NCI-H2171 treated with DMSO at 0.1 percent for 48 hours (cell line): Measurements from ENCODE around the gene FAM171A2.
A peak's percentile ranks its signal among the peaks of the same experiment; 100 is the strongest.

ENCODE experiments used
- DNase-seq: peaks from one replicate; lab custom pipeline; 2025; lab: John Stamatoyannopoulos, UW

FAM171A2 gene

DNA sequence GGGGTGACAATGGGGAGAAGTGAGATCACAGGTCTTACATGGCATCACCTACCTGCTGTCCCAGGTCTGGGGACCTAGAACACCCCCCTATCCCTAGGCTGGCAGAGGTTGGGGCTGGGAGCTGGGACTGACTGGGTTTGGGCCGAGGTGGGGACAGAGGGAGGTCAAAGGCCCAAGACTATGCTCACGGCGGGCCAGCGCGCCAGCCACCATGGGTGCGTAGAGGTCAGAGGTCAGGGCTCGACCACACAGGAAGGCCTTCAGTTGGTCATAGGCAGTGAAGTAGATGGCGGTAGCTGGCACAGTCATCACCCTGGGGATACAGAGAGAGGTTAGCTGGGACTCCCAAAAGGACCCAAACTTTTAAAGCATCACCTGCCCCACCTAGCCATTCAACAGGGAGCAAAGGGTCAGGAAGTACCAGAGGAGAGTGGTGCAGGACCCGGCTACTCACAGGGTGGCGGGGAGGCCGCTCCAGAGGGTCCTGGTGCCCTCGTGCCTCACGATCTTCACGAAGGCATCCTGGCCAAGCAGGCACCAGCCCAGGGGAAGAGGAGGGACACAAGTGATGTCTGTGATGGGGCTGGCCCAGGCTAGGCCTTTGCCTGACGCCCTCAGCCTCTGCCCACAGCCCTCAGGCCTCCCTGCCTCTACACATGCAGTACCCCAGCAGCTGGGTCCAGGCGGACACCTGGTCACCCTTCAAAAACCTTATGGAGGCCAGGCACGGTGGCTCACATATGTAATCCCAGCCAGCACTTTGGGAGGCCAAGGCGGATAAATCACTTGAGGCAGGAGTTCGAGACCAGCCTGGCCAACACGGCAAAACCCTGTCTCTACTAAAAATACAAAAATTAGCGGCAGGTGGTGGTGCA lies 42.2 kb downstream of the FAM171A2 start:
- DNase-seq = no peak

DNA sequence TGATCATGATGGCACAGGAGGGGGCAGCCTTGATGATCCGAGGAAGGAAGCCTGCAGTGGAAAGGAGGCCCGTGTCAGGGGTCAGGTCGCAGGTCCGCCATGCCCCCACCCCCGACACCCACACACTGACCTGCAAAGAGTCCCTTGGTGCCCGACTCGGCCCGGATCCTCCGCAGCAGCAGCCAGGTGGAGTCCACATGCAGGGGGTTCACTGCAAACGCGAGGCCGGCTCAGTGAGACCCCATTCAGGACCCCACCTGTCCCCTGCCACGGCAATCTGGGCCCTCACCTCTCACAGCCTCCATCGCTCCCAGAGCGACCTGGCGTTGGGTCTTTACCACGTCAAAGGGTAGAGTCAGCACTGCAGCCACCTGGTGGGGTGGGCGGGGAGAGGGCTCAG lies 43.6 kb downstream of the FAM171A2 start:
- no peak for DNase-seq

DNA sequence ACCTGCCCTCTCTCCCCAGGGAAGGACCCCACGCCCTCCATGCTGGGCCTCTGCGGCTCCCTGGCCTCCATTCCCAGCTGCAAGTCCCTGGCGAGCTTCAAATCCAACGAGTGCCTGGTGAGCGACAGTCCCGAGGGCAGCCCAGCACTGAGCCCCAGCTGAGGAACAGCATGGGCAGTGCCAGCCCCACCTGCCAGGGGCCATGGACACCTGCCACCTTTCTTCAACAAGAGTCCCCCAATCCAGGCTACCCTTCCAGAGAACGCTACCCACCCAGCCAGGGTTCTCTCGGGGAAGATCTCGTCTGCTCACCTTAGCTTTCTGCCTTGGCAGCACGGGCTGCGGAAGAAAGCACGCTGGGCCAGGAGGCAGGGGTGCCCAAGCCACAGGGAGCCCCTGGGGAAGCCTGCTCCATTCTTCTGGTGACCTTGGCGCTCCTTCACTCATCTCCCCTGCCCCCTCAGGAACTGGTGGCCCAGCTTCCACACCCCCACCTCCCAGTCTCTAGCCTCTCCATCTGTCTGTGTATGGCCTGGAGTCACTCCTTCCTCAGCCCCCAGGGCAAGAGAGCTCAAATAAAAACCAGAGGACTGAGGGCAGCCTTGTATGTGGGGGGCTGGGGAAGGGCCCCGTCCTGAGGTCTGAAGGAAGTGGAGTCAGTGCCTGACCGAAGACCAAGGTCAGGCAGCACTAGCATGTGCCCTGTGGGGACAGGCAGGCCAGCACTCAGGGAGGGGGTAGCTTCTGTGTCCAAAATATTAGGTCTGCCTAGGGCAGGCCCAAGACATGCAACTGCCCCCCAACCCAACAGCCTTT lies 45.4 kb downstream of the FAM171A2 start:
- DNase-seq = no peak

GRCh38 chr17:44317545-44317944 lies 46.1 kb downstream of the FAM171A2 start:
- no peak for DNase-seq

DNA sequence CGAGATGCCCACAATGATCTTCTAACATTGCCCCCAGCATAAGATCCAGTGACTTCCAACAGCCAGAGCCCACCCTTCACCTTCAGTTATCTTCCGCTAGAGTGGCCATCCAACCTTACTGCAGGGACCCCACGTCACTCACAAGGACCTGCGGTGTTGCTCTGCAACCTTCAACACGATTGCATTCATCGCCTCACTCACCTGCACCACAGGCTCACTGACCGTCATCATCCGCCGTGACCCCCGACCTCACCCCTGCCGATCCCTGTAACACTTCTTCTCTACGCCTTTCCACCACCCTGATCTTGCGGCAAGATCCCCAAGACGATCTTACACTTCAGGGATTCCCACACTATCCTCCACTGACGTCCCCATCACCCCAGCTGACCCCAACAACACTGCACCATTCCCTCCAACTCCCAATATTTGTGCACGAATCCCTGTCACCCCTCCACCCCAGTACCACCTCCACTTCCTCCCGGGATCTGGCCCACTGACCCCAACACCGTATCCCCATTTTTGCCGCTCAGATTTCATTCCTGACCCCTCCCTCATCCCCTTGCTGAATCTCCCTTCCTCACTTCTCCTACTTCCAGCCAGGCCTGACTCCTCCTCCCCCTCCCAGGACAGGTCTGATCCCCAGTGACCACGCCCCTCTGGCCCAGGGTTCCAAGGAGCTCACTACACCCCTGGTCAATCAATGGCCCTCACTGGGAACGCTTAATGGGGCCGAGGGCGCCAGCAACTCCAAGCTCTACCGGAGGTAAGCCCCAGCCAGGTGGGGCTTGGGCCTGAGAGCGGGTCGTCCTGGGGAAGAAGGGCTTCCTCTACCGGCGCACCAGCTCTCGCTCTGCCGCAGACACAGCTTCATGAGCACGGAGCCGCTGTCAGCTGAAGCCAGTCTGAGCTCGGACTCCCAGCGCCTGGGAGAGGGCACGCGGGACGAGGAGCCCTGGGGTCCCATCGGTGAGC lies 47.6 kb downstream of the FAM171A2 start:
- DNase-seq = no peak

DNA sequence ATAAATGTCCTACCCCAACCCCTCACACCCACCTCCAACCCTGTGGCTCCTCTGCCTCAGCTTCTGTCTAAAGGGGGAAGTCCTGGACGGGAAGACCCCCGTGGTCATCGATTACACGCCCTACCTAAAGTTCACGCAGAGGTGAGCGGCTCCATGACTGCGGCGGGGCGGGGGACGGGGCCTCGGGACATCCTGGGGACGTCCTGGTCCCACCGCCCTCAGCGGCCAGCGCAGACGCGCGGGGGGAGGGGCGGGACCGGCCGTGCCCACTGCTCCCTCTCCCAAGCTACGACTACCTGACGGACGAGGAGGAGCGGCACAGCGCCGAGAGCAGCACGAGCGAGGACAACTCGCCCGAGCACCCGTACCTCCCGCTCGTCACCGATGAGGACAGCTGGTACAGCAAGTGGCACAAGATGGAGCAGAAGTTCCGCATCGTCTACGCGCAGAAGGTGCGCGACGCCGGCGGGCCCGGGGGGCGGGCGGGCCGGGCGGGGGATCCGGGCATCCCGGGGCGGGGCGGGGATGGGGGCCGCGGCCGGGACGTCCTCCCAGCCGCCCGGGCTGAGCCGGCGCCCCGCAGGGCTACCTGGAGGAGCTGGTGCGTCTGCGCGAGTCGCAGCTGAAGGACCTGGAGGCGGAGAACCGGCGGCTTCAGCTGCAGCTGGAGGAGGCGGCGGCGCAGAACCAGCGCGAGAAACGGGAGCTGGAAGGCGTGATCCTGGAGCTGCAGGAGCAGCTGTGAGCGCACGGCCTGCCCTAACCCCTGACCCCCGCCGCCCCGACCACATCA lies 48.6 kb downstream of the FAM171A2 start:
- DNase-seq = peak; percentile 79

DNA sequence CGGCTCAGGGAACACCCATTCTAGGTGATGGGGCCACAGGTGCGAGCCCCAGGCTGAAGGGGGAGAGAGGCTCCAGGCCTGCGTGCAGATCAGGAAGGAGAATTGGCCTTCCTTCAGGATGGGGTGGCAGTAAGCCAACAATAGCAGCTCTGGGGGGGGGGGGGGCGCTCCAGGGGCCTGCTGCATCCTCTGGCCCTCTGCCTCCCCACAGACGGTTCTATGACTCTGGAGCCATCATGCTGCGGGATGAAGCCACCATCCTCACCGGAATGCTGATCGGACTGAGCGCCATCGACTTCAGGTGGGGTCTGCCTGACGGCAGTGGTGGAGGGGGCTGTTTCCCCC lies 49.2 kb downstream of the FAM171A2 start:
- DNase-seq = no peak

- DNase-seq = no peak
These were observed 49.6 kb downstream of the FAM171A2 start for GRCh38 chr17:44314031-44314430.

- peak; percentile 22 for DNase-seq
These were observed 51.1 kb downstream of the FAM171A2 start for GRCh38 chr17:44312396-44313104.

DNA sequence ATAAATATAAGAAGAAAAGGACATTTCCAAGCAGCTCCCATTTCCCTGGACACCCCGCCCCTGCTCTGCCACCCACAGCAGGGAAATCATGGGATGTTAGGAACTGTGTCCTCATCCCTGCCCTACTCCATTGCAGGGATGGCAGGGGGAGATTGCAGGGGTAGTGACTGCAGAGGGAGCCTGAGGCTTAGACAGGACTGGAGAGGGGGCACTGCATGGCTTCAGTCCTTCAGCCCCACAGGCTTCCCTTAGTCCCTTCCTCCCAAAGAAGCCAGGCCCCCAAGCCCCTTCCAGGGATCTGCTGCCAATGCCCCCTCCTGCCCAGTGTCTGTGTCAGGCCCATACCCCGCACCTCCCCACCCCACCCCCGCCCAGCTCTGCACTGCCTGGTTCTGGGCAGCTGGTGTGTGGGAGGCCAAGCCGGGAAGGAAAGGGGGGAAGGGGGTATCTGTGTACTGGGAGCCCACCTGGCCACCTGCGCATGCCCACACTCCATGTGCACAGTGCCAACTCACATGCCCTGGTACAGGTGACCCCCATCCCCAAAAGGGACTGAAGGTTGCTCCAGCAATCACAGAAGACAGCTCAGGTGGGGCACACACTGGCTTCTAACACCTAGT lies 52.0 kb downstream of the FAM171A2 start:
- DNase-seq = no peak

DNA sequence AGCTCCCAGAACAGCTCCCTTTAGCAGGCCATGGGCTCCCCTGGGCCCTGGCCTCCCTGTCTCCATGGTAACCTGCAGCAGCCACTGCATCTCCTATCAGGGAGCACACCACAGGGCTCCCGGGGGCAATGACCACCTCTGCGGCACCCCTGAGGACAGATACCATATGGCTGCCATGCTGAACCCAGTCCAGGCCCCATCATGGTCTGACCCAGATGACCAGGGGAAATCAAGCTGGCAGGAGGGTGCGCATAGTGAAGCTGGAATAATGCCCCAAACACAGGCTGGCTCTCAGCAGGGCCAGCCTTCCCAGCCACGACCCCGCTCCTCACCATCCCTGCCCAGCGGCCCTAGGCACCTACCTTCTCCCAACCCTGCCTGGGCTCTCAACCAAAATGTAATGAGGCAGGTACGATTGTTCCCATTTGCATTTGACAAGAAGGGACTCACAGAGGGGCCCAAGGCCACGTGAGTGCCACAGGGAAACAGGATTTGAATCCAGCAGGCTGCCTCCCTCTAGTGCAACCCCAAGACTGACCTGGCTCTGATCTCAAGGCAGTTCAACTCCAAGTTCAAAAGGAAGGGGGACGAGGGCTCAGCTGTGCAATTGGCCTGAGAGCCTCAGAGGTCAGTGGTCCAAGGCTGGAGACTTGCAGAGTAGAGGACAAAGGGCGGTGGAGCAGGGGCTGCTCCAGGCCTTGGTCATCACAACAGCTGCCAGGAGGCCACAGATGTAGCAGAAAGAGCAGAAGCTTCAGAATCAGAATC lies 52.9 kb downstream of the FAM171A2 start:
- DNase-seq = no peak

DNA sequence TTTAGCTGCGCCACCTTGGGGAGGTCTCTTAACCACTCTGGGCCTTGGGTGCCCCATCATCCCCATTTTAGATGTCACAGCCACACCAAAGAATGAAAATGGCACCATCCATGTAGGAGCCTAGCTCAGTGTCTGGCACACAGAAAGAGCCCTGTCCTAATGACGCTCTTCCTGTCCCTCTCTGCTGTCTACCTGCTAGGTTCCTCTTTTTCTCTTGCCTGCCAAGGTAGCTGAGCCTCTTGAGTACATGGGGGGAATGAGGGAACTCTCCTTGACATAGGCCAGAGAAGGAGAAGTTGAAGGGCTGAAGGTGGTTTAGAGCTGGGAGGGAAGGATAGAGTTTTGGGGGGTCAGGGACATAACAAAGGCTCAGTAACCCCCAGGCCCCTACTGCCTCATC lies 53.5 kb downstream of the FAM171A2 start:
- DNase-seq = no peak

- no peak for DNase-seq
These were observed 54.2 kb downstream of the FAM171A2 start for GRCh38 chr17:44309472-44309871.

- DNase-seq = peak; percentile 43
These were observed 54.8 kb downstream of the FAM171A2 start for GRCh38 chr17:44308865-44309264.

DNA sequence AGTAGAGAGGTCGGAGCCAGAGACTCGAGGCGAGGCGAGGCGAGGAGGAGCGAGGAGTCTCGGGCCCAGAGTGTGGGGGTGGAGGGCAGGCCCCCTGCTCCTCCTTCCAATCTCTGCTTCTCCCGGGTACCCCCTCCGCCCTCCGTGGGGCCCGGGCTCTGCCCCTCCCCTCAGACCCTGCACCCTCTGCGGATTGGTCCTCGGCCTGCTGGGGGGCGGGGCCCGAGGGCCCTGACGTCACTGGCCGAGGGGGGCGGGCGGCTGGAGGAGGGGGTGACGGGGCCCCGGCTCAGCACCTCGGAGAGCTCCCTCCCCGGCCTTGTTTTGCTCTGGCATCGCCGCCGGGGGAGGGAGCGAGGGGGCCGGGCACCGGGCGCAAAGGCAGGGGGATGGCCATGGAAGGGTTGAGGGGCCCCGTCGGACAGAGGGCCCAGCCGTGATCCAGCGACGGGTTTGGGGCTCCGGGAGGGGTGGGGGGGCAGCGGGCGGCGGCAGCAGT lies 55.3 kb downstream of the FAM171A2 start, which contains the start of gene RUNDC3A:
TSS of gene RUNDC3A (plus strand) at position 282 of the 499 bp plus-strand sequence. CDS start 232 bp downstream, outside the sequence.
- DNase-seq = peak; percentile 95

DNA sequence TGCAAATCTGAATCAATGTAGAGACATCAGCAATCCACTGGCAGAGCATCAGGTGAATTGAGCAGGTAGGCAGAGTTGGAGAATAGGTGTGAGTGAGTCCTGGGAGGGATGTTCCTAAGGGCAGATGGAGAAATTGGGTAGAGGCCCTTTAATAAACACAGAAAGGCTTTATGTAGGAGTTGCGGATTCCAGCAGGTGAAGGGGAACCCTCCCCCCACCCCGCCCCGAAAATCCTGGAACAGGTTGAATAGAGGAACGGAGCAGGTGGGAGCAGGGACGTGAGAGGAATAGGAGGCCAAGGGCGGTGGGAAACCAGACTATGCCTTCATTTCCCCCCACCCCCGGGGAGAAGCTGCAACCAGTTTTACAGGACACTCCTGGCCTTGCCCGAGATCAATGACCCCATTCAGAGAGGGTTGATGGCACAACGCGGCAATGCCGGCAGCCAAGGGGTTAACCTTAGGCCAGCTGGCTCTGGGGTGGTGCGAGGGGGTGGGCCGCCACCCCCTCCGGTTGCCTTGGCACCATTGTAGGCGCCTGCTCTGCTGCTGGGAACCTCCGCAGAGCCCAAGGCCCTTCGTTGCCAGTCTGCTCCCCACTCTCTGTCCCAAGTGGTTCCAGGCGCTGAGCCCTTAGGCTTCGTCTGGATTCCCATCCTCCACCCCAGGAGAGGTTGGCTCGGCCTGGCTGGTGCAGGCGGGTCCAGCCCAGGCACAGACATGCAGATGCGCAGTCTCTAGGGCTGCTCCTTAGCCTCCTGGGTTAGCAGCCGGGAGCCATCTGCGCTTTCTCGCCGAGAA lies 56.1 kb downstream of the FAM171A2 start:
- DNase-seq = peak; percentile 95

GRCh38 chr17:44304651-44305050 lies 59.0 kb downstream of the FAM171A2 start:
- peak; percentile 71 for DNase-seq
